OCI-LY1 (cell line): ENCODE measurements around the gene ALPK3.
A peak's percentile ranks its signal among the peaks of the same experiment; 100 is the strongest.

Experiments used
- H2AFZ ChIP-seq: fragments of 200-600 bp; sonication (generic), shearing (Covaris generic); 2 replicates; pipeline ENCODE4 v1.6.0; 2014; ENCODE audit warnings: antibody characterized with exemption, mild to moderate bottlenecking, low read length
- H3F3A ChIP-seq: fragments of 200-600 bp; sonication (generic), shearing (Covaris generic); 2 replicates; pipeline ENCODE4 v1.6.0; 2014; ENCODE audit warnings: mild to moderate bottlenecking, antibody characterized with exemption, low read length, moderate library complexity; ENCODE audit not compliant: insufficient read depth
- H3K27ac ChIP-seq: fragments of 200-600 bp; sonication (generic); 2 replicates; pipeline ENCODE4 v1.5.1; 2014; ENCODE audit warnings: low read length, mixed run types, mild to moderate bottlenecking, low read depth; ENCODE audit not compliant: poor library complexity, severe bottlenecking
- H3K27me3 ChIP-seq: fragments of 200-600 bp; sonication (generic); 2 replicates; pipeline ENCODE4 v1.6.0; 2014; ENCODE audit warnings: antibody characterized with exemption, mild to moderate bottlenecking, low read length, moderate library complexity; ENCODE audit not compliant: insufficient read depth
- H3K36me3 ChIP-seq: fragments of 200-600 bp; sonication (generic); 2 replicates; pipeline ENCODE4 v1.6.1; 2014; ENCODE audit warnings: mild to moderate bottlenecking, antibody characterized with exemption, low read length, moderate library complexity, mixed read lengths; ENCODE audit not compliant: insufficient read depth
- H3K4me1 ChIP-seq: fragments of 200-600 bp; sonication (generic); 2 replicates; pipeline ENCODE4 v1.5.1; 2014; ENCODE audit warnings: mild to moderate bottlenecking, low read length, moderate library complexity; ENCODE audit not compliant: insufficient read depth, severe bottlenecking
- H3K4me2 ChIP-seq: fragments of 200-600 bp; sonication (generic), shearing (Covaris generic); 2 replicates; pipeline ENCODE4 v1.6.1; 2014; ENCODE audit warnings: low read length
- H3K4me3 ChIP-seq: fragments of 200-600 bp; sonication (generic); 2 replicates; pipeline ENCODE4 v1.5.1; 2014; ENCODE audit warnings: low read length, low read depth, mild to moderate bottlenecking, mixed read lengths; ENCODE audit not compliant: poor library complexity, severe bottlenecking
- H3K79me2 ChIP-seq: fragments of 200-600 bp; shearing (Covaris generic); 2 replicates; pipeline ENCODE4 v1.6.1; 2016; ENCODE audit warnings: mixed run types, low read length, mixed read lengths; ENCODE audit not compliant: insufficient read depth
- H3K9ac ChIP-seq: fragments of 200-600 bp; sonication (generic), shearing (Covaris generic); 2 replicates; pipeline ENCODE4 v1.6.1; 2014; ENCODE audit warnings: mild to moderate bottlenecking, low read length, mixed read lengths
- H3K9me2 ChIP-seq: fragments of 200-600 bp; sonication (generic), shearing (Covaris generic); 2 replicates; pipeline ENCODE4 v1.6.1; 2014; ENCODE audit warnings: low read depth, mild to moderate bottlenecking, low read length, mixed read lengths
- H3K9me3 ChIP-seq: fragments of 200-600 bp; shearing (Covaris generic); 2 replicates; pipeline ENCODE4 v1.6.1; 2014; ENCODE audit warnings: low read length, mixed read lengths
- H4K20me1 ChIP-seq: fragments of 200-600 bp; sonication (generic), shearing (Covaris generic); 2 replicates; pipeline ENCODE4 v1.6.0; 2016; ENCODE audit warnings: mild to moderate bottlenecking, low read length; ENCODE audit not compliant: insufficient read depth
- EZH2 ChIP-seq: fragments of 200-600 bp; sonication (generic), shearing (Covaris generic); IDR thresholded peaks from 2 replicates; pipeline ENCODE4 v1.8.0; 2017; ENCODE audit warnings: borderline replicate concordance, mixed run types, mild to moderate bottlenecking, antibody characterized with exemption, low read length, moderate library complexity, mixed read lengths
- TF ChIP-seq, protein P1 (sequence below): fragments of 200-600 bp; sonication (generic), shearing (Covaris generic); IDR thresholded peaks from 2 replicates; pipeline ENCODE4 v1.5.1; 2017; ENCODE audit warnings: mild to moderate bottlenecking, antibody characterized with exemption, low read length, moderate library complexity, mixed read lengths

ALPK3 gene

DNA sequence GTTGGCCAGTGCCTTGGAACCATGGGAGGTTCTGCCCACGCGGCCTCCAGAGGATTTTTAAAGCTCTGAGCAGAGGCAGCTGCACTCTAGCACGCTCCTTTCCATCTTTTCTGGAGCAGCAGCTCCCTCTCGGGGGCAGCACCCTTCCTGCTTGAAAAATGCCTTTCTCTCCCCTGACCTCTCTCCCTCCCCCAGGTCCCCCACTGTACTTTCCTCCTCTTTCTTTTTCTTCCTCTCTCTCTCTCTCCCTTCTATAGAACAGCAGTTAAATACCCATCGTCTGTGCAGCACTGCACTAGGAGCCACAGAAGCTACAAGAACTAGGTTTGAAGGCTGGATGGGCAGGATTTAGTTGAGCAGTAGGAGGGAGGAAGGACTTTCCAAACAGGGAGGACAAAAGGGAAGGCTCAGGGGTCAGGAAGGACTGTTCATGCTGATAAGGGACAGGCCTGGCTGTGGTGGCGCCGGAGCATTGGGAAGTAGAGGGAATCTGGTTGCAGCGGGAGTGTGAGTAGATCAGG, 4.4 kb downstream of the ALPK3 start:
- no peaks in the 10 kb centered on the region for H3K9me3 ChIP-seq

DNA sequence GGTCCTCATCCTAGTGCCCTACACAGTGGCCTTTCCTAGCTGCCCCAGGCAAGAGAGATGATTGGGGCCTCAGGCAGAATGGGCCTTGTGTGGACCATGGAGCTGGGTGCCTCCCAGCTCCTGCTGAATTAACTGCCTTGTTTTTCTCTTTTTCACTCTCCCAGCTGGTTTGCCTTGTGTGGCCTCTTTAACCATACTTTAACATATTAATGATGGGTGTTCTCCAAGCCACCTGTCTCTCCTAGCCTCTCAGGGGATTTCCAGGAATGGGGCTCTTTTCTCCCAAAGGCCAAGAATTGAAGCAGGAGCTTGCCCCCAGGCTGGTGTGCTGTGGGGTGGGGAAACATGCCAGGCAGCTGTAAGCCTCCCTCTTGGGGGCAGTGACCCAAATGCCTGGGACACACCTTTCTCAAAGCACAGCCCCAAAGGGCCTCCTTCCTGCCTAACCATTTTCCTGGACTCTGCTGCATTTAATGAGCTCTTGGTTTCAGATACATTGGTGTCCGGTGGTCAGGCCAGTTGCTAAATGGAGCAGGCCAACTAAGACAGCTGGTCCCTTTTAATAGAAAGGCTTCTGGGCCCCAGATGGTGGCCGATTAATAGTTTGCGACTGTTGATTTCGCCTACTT, 5.6 kb downstream of the ALPK3 start:
- no peaks in the 10 kb centered on the region for H3K36me3 ChIP-seq
- H3F3A ChIP-seq: no peaks in the 10 kb centered on the region
- no peaks in the 10 kb centered on the region for H4K20me1 ChIP-seq
- no peak overlapping the region for H3K4me2 ChIP-seq
- H3K27ac ChIP-seq: no peak overlapping the region
- H3K4me1 ChIP-seq: no peaks in the 10 kb centered on the region
- no peak overlapping the region for H3K9ac ChIP-seq
- H3K9me2 ChIP-seq: no peaks in the 10 kb centered on the region
- TF ChIP-seq, protein P1, sequence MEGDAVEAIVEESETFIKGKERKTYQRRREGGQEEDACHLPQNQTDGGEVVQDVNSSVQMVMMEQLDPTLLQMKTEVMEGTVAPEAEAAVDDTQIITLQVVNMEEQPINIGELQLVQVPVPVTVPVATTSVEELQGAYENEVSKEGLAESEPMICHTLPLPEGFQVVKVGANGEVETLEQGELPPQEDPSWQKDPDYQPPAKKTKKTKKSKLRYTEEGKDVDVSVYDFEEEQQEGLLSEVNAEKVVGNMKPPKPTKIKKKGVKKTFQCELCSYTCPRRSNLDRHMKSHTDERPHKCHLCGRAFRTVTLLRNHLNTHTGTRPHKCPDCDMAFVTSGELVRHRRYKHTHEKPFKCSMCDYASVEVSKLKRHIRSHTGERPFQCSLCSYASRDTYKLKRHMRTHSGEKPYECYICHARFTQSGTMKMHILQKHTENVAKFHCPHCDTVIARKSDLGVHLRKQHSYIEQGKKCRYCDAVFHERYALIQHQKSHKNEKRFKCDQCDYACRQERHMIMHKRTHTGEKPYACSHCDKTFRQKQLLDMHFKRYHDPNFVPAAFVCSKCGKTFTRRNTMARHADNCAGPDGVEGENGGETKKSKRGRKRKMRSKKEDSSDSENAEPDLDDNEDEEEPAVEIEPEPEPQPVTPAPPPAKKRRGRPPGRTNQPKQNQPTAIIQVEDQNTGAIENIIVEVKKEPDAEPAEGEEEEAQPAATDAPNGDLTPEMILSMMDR: no peak
- TF ChIP-seq EZH2: no peak
- no peaks in the 10 kb centered on the region for H3K9me3 ChIP-seq
- no peak overlapping the region for H3K4me3 ChIP-seq
- H3K79me2 ChIP-seq: no peaks in the 10 kb centered on the region
- no peak overlapping the region for H2AFZ ChIP-seq
- no peaks in the 10 kb centered on the region for H3K27me3 ChIP-seq

More for the DNA sequence above, 4.4 kb downstream of the ALPK3 start:
- no peak for TF ChIP-seq EZH2
- TF ChIP-seq, protein P1: peak; percentile 35
- Histone ChIP-seq H3K36me3 (no peaks in the 10 kb centered on the region), H2AFZ (no peak overlapping the region), H3K79me2 (no peaks in the 10 kb centered on the region), H3K4me3 (no peak overlapping the region), H3K4me1 (no peaks in the 10 kb centered on the region), H4K20me1 (no peaks in the 10 kb centered on the region), H3K9me2 (no peaks in the 10 kb centered on the region), H3K27ac (no peak overlapping the region), H3K9ac (no peak overlapping the region), H3K27me3 (no peaks in the 10 kb centered on the region), H3K4me2 (no peak overlapping the region), H3F3A (no peaks in the 10 kb centered on the region)

DNA sequence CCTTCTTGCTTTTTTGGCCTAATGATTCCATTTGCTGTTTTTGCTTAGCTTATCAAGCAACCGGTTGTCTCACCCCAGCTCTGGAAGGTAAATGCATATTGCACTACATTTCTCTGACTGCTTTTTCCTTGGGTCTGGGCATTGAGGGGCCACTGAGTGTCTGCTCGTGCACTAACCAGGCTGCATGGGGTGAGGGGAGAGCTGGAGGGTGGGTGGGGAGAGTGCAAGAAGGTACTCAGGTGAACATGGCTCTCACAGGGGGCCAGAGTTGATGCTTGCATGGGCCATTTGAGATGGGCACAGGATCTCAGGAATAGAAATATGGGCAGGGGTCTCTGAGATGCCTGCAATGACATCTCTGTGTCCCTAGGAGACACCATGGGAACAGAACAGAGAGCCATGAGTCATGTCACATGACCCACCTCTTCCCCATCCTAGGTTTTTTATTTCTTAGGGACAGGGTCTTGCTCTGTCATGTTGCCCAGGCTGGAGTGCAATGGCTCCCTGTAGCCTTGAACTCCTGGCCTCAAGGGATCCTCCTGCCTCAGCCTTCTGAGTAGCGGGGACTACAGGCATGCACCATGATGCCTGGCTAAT, 6.2 kb downstream of the ALPK3 start:
- TF ChIP-seq, protein P1: no peak
- TF ChIP-seq EZH2: no peak
- Histone ChIP-seq H2AFZ (no peak overlapping the region), H3K4me1 (no peaks in the 10 kb centered on the region), H3K9ac (no peak overlapping the region), H3K4me2 (no peak overlapping the region), H3K27ac (no peak overlapping the region), H4K20me1 (no peaks in the 10 kb centered on the region), H3K79me2 (no peaks in the 10 kb centered on the region), H3K27me3 (no peaks in the 10 kb centered on the region), H3K4me3 (no peak overlapping the region), H3K9me3 (no peaks in the 10 kb centered on the region), H3K36me3 (no peaks in the 10 kb centered on the region), H3K9me2 (no peaks in the 10 kb centered on the region), H3F3A (no peaks in the 10 kb centered on the region)
